Neural cell (in vitro differentiated cells): ENCODE data around the gene TMC2. TPM values are rescaled to one million over a fixed set of nuclear protein-coding genes. Genes with fewer than 3 reads are reported as not detected.

ENCODE experiments used
- H2AFZ ChIP-seq: fragments of 200-600, 300-800 bp; sonication (generic), shearing (Covaris generic); 2 replicates; pipeline ENCODE4 v1.6.0; 2014; ENCODE audit warnings: low read depth, mild to moderate bottlenecking, antibody characterized with exemption, low read length, moderate library complexity
- H3F3A ChIP-seq: fragments of 200-600 bp; shearing (Covaris generic); 2 replicates; pipeline ENCODE4 v1.6.1; 2016; ENCODE audit warnings: mild to moderate bottlenecking, moderate library complexity, mixed read lengths, antibody characterized with exemption, low read length; ENCODE audit not compliant: insufficient read depth, poor library complexity, severe bottlenecking
- H3K27ac ChIP-seq: fragments of 200-600, 300-800 bp; sonication (generic), shearing (Covaris generic); 2 replicates; pipeline ENCODE4 v1.5.1; 2014; ENCODE audit warnings: mild to moderate bottlenecking, low read length, moderate library complexity
- H3K27me3 ChIP-seq: fragments of 300-800, 200-600 bp; sonication (generic), shearing (Covaris generic); 2 replicates; pipeline ENCODE4 v1.6.0; 2014; ENCODE audit warnings: mild to moderate bottlenecking, low read depth, low read length, moderate library complexity; ENCODE audit not compliant: insufficient read depth
- H3K36me3 ChIP-seq: fragments of 300-800, 200-600 bp; sonication (generic), shearing (Covaris generic); 2 replicates; pipeline ENCODE4 v1.5.1; 2014; ENCODE audit warnings: mild to moderate bottlenecking, antibody characterized with exemption, low read length, moderate library complexity; ENCODE audit not compliant: insufficient read depth
- H3K4me2 ChIP-seq: fragments of 300-800, 200-600 bp; sonication (generic), shearing (Covaris generic); 2 replicates; pipeline ENCODE4 v1.6.0; 2014; ENCODE audit warnings: mild to moderate bottlenecking, low read length
- H3K4me3 ChIP-seq: fragments of 300-800, 200-600 bp; sonication (generic), shearing (Covaris generic); 2 replicates; pipeline ENCODE4 v1.5.1; 2014; ENCODE audit warnings: mild to moderate bottlenecking, low read length, moderate library complexity
- H3K79me2 ChIP-seq: fragments of 200-600 bp; shearing (Covaris generic); replicated peaks from 2 replicates; pipeline ENCODE4 v1.6.0; 2014; ENCODE audit warnings: mild to moderate bottlenecking, low read length, moderate library complexity; ENCODE audit not compliant: insufficient read depth
- H3K9ac ChIP-seq: fragments of 300-800, 200-600 bp; sonication (generic), shearing (Covaris generic); 2 replicates; pipeline ENCODE4 v1.6.1; 2016; ENCODE audit warnings: mild to moderate bottlenecking, low read length, mixed read lengths
- H3K9me2 ChIP-seq: fragments of 200-600 bp; shearing (Covaris generic); 2 replicates; pipeline ENCODE4 v1.6.1; 2016; ENCODE audit warnings: mild to moderate bottlenecking, low read length, mixed read lengths; ENCODE audit not compliant: insufficient read depth
- H3K9me3 ChIP-seq: fragments of 200-600, 300-800 bp; sonication (generic), shearing (Covaris generic); 2 replicates; pipeline ENCODE4 v1.6.1; 2016; ENCODE audit warnings: mild to moderate bottlenecking, mixed run types, low read length, moderate library complexity, mixed read lengths
- H4K20me1 ChIP-seq: fragments of 200-600 bp; shearing (Covaris generic); 2 replicates; pipeline ENCODE4 v1.6.1; 2016; ENCODE audit warnings: mild to moderate bottlenecking, mixed run types; ENCODE audit not compliant: insufficient read depth
- CTCF ChIP-seq: fragments of 450-650 bp; IDR thresholded peaks from 2 replicates; pipeline ENCODE4 v1.5.1; 2014; ENCODE audit warnings: antibody characterized with exemption, mild to moderate bottlenecking, moderate library complexity; ENCODE audit not compliant: poor library complexity, severe bottlenecking
- EP300 ChIP-seq: fragments of 450-650 bp; conservative IDR thresholded peaks from 2 replicates; pipeline ENCODE4 v1.6.1; 2014; ENCODE audit warnings: antibody characterized with exemption, mild to moderate bottlenecking, moderate library complexity; ENCODE audit not compliant: poor library complexity, severe bottlenecking
- EZH2 ChIP-seq: fragments of 200-600, 300-800 bp; shearing (Covaris generic), sonication (generic); IDR thresholded peaks from 2 replicates; pipeline ENCODE4 v1.6.1; 2014; ENCODE audit warnings: antibody characterized with exemption, low read length, borderline replicate concordance, mild to moderate bottlenecking; ENCODE audit not compliant: insufficient read depth, poor library complexity, severe bottlenecking
- MXI1 ChIP-seq: fragments of 450-650 bp; conservative IDR thresholded peaks from 2 replicates; pipeline ENCODE4 v1.6.1; 2014; ENCODE audit warnings: antibody characterized with exemption, mild to moderate bottlenecking; ENCODE audit not compliant: poor library complexity, severe bottlenecking
- POLR2AphosphoS5 ChIP-seq: IDR thresholded peaks from 2 replicates; pipeline ENCODE4 v1.6.1; 2012
- RAD21 ChIP-seq: fragments of 450-650 bp; conservative IDR thresholded peaks from 2 replicates; pipeline ENCODE4 v1.6.1; 2014; ENCODE audit warnings: antibody characterized with exemption, mild to moderate bottlenecking, moderate library complexity
- REST ChIP-seq: IDR thresholded peaks from 2 replicates; pipeline ENCODE4 v1.6.1; 2012; ENCODE audit warnings: borderline replicate concordance
- SMC3 ChIP-seq: fragments of 450-650 bp; conservative IDR thresholded peaks from 2 replicates; pipeline ENCODE4 v1.6.1; 2014; ENCODE audit warnings: antibody characterized with exemption, mild to moderate bottlenecking, moderate library complexity; ENCODE audit not compliant: poor library complexity
- TAF1 ChIP-seq: IDR thresholded peaks from 2 replicates; pipeline ENCODE4 v1.6.1; 2012; ENCODE audit warnings: low read depth
- polyA plus RNA-seq: library from polyadenylated mRNA; depleted of rRNA; stranded (reverse); fragments of >200 nt; gene quantifications from 2 replicates; pipeline ENCODE4 v1.2.3, GENCODE V29; 2014

The TMC2 gene
- polyA plus RNA-seq, 1 donor from 2014 or later = 0.11 TPM

GRCh38 chr20:2640899-2641298 lies 104.5 kb downstream of the TMC2 start:
- no peaks in the 10 kb centered on the region for H3K79me2 ChIP-seq
- H3K27ac ChIP-seq = no peak overlapping the region
- no peaks in the 10 kb centered on the region for H3K9me2 ChIP-seq
- H3K27me3 ChIP-seq = no peaks in the 10 kb centered on the region
- H3F3A ChIP-seq = no peaks in the 10 kb centered on the region
- TF ChIP-seq MXI1 (no peak), SMC3 (no peak), CTCF (no peak), REST (no peak), RAD21 (no peak)
- H3K9me3 ChIP-seq = no peaks in the 10 kb centered on the region
- no peak overlapping the region for H3K4me3 ChIP-seq
- H3K9ac ChIP-seq = no peak overlapping the region
- no peaks in the 10 kb centered on the region for H4K20me1 ChIP-seq
- H3K36me3 ChIP-seq = no peaks in the 10 kb centered on the region
- no peak overlapping the region for H3K4me2 ChIP-seq
- H2AFZ ChIP-seq = no peak overlapping the region

- Histone ChIP-seq H3F3A (no peaks in the 10 kb centered on the region), H3K9me2 (no peaks in the 10 kb centered on the region), H4K20me1 (no peaks in the 10 kb centered on the region), H3K4me2 (no peak overlapping the region), H3K9me3 (no peaks in the 10 kb centered on the region), H3K79me2 (no peaks in the 10 kb centered on the region), H3K36me3 (no peaks in the 10 kb centered on the region), H2AFZ (no peak overlapping the region), H3K27me3 (no peaks in the 10 kb centered on the region), H3K9ac (no peak overlapping the region), H3K27ac (no peak overlapping the region), H3K4me3 (no peak overlapping the region)
- TF ChIP-seq CTCF (no peak), EZH2 (no peak), REST (no peak), TAF1 (no peak), SMC3 (no peak), EP300 (no peak), POLR2AphosphoS5 (no peak), MXI1 (no peak), RAD21 (no peak)
These were observed 107.3 kb downstream of the TMC2 start for GRCh38 chr20:2643708-2644107.
